ENCODE results near the gene ZNF213. TPM values are rescaled to one million over a fixed set of nuclear protein-coding genes. Genes with fewer than 3 reads are reported as not detected.

The ZNF213 gene
- total RNA-seq, 2 experiments from 2014 or later: 1.6 to 2.2 TPM

DNA sequence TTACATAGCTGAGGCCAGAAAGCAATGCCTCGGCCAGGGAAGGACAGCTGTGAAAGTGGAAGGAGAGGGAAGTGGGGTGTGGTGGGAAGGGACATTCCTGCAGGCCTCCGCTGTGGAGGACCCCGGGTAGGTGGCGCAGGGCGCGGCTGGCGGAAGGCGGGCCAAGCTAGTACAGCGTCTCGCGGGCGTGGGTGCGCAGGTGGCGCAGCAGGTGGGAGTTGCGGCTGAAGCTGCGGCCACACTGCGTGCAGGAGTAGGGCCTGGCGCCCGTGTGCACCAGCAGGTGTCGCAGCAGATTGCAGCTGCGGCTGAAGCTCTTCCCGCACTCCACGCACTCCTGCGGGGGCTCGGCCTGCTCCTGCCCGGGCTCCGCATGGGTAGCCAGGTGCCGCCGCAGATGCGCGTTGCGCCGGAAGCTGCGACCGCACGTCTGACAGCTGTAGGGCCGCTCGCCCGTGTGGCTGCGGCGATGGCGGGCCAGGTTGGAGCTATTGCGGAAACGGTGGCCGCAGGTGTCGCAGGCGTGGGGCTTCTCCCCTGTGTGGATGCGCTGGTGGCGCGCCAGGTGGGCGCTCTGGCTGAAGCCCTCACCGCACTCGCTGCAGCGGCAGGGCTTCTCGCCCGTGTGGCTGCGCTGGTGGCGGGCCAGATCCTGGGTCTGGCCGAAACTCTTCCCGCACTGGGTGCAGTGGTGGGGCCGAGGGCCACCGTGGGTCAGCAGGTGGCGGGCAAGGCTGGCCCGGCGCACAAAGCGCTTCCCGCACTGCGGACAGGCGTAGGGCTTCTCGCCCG, 45.7 kb upstream of the ZNF213 start:
- Mint-ChIP-seq H3K4me1 (ENCODE audit: low read depth) (peaks cover 52% of the 10 kb centered on the region), H3K4me3 (no peak overlapping the region), H3K27ac (no peak overlapping the region), H3K9me3 (no peaks in the 10 kb centered on the region), H3K27me3 (no peaks in the 10 kb centered on the region), H3K36me3 (ENCODE audit: low read depth) (no peaks in the 10 kb centered on the region)
- ChIA-PET CTCF (no interaction called here), POLR2A (interaction anchor here (1.1 to 4.5 kb wide), 2 partner anchors 12 to 13 kb away, joined by 3 to 35 read pairs; no protein-coding TSS in a partner anchor)
- Histone ChIP-seq H3K4me1 (ENCODE audit: insufficient read depth, low read length) (peaks cover 68% of the 10 kb centered on the region), H3K36me3 (ENCODE audit: insufficient read depth, low read length) (no peaks in the 10 kb centered on the region), H3K27me3 (ENCODE audit: control insufficient read depth in 1 of 2, insufficient read depth in 2 of 2, low read length in 2 of 2) (no peaks in the 10 kb centered on the region), H3K9me3 (ENCODE audit: control insufficient read depth in 1 of 2, insufficient read depth in 1 of 2, low read length in 2 of 2) (no peaks in the 10 kb centered on the region), H3K4me3 (ENCODE audit: low read length) (no peak overlapping the region), H3K27ac (ENCODE audit: low read depth in 1 of 2, low read length in 2 of 2) (no peak overlapping the region)
- DNase-seq (no peak), ATAC-seq (ENCODE audit: poor library complexity) (no peak)
- TF ChIP-seq, protein P1, sequence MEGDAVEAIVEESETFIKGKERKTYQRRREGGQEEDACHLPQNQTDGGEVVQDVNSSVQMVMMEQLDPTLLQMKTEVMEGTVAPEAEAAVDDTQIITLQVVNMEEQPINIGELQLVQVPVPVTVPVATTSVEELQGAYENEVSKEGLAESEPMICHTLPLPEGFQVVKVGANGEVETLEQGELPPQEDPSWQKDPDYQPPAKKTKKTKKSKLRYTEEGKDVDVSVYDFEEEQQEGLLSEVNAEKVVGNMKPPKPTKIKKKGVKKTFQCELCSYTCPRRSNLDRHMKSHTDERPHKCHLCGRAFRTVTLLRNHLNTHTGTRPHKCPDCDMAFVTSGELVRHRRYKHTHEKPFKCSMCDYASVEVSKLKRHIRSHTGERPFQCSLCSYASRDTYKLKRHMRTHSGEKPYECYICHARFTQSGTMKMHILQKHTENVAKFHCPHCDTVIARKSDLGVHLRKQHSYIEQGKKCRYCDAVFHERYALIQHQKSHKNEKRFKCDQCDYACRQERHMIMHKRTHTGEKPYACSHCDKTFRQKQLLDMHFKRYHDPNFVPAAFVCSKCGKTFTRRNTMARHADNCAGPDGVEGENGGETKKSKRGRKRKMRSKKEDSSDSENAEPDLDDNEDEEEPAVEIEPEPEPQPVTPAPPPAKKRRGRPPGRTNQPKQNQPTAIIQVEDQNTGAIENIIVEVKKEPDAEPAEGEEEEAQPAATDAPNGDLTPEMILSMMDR (IDR thresholded peaks at IDR 0.05): no peak
- intact Hi-C loops (cut with DNase I, micrococcal nuclease): no loop called here

DNA sequence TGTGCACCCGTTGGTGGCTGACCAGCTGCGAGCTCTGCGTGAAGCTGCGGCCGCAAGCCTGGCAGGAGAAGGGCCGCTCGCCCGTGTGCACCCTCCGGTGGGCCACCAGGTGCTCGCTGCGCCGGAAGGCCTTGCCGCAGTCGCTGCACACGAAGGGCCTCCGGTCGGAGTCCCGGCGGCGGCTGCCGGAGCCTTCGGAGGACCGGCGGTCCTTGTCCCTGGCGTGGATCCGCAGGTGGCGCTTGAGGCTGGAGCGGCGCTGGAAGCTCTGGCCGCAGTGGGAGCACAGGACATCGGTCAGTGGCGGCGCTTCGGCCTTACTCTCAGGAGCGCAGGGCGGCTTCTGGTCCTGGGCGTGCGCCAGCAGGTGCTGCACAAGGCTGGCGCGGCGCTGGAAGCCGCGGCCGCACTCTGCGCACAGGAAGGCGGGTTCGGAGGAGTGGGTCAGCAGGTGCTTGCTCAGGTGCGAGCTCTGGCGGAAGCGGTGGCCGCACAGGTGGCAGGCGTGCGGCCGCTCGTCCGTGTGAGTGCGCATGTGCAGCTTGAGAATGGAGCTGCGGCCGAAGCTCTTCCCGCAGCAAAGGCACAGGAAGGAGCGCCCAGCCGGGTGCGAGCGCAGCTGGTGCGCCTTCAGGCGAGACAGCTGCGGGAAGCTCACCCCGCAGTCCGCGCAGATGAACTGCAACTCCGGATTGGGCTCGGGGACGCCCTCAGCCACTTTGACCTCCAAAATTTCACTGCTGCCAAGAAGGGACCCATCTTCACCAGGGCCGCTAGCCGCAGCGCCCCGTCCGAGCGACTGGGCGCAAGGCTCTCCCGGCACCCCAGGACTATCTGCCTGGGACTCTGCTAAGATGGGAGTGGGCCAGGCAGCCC, 44.9 kb upstream of the ZNF213 start:
- Histone ChIP-seq H3K36me3 (ENCODE audit: insufficient read depth, low read length) (no peaks in the 10 kb centered on the region), H3K27ac (ENCODE audit: low read depth in 1 of 2, low read length in 2 of 2) (no peak overlapping the region), H3K4me1 (ENCODE audit: insufficient read depth, low read length) (peaks cover 76% of the 10 kb centered on the region), H3K27me3 (ENCODE audit: control insufficient read depth in 1 of 2, insufficient read depth in 2 of 2, low read length in 2 of 2) (no peaks in the 10 kb centered on the region), H3K9me3 (ENCODE audit: control insufficient read depth in 1 of 2, insufficient read depth in 1 of 2, low read length in 2 of 2) (no peaks in the 10 kb centered on the region), H3K4me3 (ENCODE audit: low read length) (no peak overlapping the region)
- H3K27me3 Mint-ChIP-seq: no peaks in the 10 kb centered on the region
- H3K9me3 Mint-ChIP-seq: no peaks in the 10 kb centered on the region
- no peaks in the 10 kb centered on the region for H3K36me3 Mint-ChIP-seq (ENCODE audit: low read depth)
- H3K4me1 Mint-ChIP-seq (ENCODE audit: low read depth): peaks cover 53% of the 10 kb centered on the region
- TF ChIP-seq, protein P1 (IDR thresholded peaks at IDR 0.05): no peak
- CTCF ChIA-PET: no interaction called here
- H3K4me3 Mint-ChIP-seq: no peak overlapping the region
- DNase-seq: no peak
- intact Hi-C loops (cut with DNase I, micrococcal nuclease): no loop called here
- no peak overlapping the region for H3K27ac Mint-ChIP-seq
- ATAC-seq (ENCODE audit: poor library complexity): no peak
- POLR2A ChIA-PET: interaction anchor here (1.1 to 2.1 kb wide), 2 partner anchors 11 to 13 kb away, joined by 3 to 20 read pairs; no protein-coding TSS in a partner anchor

DNA sequence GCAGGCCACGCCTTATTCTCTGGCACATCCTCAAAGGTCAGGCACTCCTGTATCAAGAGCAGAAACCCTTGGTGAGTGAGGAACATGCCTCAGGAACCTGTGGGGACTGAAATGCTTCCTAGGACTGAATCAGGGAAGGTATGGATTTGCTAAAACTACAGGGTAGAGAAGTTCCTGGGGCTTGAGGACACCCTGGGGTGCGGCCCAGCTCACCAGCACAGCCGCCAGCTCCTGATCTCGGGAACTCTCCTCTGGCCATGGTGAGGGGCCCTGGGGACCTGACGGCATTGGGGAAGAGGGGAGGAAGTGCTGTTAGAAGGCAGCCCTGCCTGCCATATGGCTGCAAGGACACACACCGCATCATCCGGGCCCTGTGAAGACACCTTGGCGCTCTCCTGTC, 43.3 kb upstream of the ZNF213 start:
- Mint-ChIP-seq H3K36me3 (ENCODE audit: low read depth) (no peaks in the 10 kb centered on the region), H3K4me1 (ENCODE audit: low read depth) (peaks cover 53% of the 10 kb centered on the region), H3K9me3 (no peaks in the 10 kb centered on the region), H3K27ac (peak overlapping the region; percentile 58), H3K4me3 (no peak overlapping the region), H3K27me3 (no peaks in the 10 kb centered on the region)
- TF ChIP-seq, protein P1 (IDR thresholded peaks at IDR 0.05): no peak
- H3K9me3 ChIP-seq (ENCODE audit: control insufficient read depth in 1 of 2, insufficient read depth in 1 of 2, low read length in 2 of 2): no peaks in the 10 kb centered on the region
- no peaks in the 10 kb centered on the region for H3K36me3 ChIP-seq (ENCODE audit: insufficient read depth, low read length)
- H3K27ac ChIP-seq (ENCODE audit: low read depth in 1 of 2, low read length in 2 of 2): no peak overlapping the region
- ATAC-seq (ENCODE audit: poor library complexity) (no peak), DNase-seq (no peak)
- ChIA-PET CTCF (interaction anchor here (0.6 kb wide), 1 partner anchor 37 kb away, joined by 3 read pairs; no protein-coding TSS in a partner anchor), POLR2A (interaction anchor here (2.1 kb wide), 1 partner anchor 15 kb away, joined by 20 read pairs; no protein-coding TSS in a partner anchor)
- no peak overlapping the region for H3K4me3 ChIP-seq (ENCODE audit: low read length)
- H3K4me1 ChIP-seq (ENCODE audit: insufficient read depth, low read length): peaks cover 85% of the 10 kb centered on the region
- H3K27me3 ChIP-seq (ENCODE audit: control insufficient read depth in 1 of 2, insufficient read depth in 2 of 2, low read length in 2 of 2): no peaks in the 10 kb centered on the region
- intact Hi-C loops (cut with DNase I, micrococcal nuclease): no loop called here
